WTC11 (cell line): ENCODE measurements around the gene MVK. TPM values are rescaled to one million over a fixed set of nuclear protein-coding genes. Genes with fewer than 3 reads are reported as not detected.

Experiments
- ATAC-seq: fragments of 200-7000 bp; cut with Tn5 transposase; 2 replicates; pipeline ENCODE4 v1.10.0; 2021; ENCODE audit warnings: mild to moderate bottlenecking, moderate library complexity
- CTCF ChIA-PET: fragments of 300-600 bp; sonication (Branson Sonifier 250); formaldehyde crosslinking; loops from one replicate; lab custom pipeline; 2021; ENCODE audit warnings: antibody characterized with exemption; lab: Charles Lee
- POLR2A ChIA-PET: fragments of 350-600 bp; sonication (Branson Sonifier 250); formaldehyde crosslinking; loops from one replicate; lab custom pipeline; 2021; ENCODE audit warnings: antibody characterized with exemption; lab: Charles Lee
- DNase-seq: peaks from one replicate; pipeline ENCODE4 v3.0.0; 2021; ENCODE audit warnings: low spot score
- H3K27ac Mint-ChIP-seq: 2 replicates; pipeline ENCODE4 v1.8.0; 2021; ENCODE audit warnings: mixed read lengths
- H3K27me3 Mint-ChIP-seq: 2 replicates; pipeline ENCODE4 v1.8.0; 2021; ENCODE audit warnings: low read depth, mild to moderate bottlenecking, moderate library complexity, mixed read lengths
- H3K36me3 Mint-ChIP-seq: 2 replicates; pipeline ENCODE4 v1.8.0; 2021; ENCODE audit warnings: mixed read lengths
- H3K4me1 Mint-ChIP-seq: 2 replicates; pipeline ENCODE4 v1.8.0; 2022; ENCODE audit warnings: mixed read lengths
- H3K4me3 Mint-ChIP-seq: 2 replicates; pipeline ENCODE4 v1.8.0; 2021; ENCODE audit warnings: mild to moderate bottlenecking, moderate library complexity, mixed read lengths
- H3K9me3 Mint-ChIP-seq: 2 replicates; pipeline ENCODE4 v1.8.0; 2021; ENCODE audit warnings: mixed read lengths
- AFF4 ChIP-seq: sonication (generic); formaldehyde crosslinking; IDR thresholded peaks from 2 replicates; pipeline ENCODE4 v1.8.1; 2023; ENCODE audit warnings: mild to moderate bottlenecking, missing genetic modification reagents, borderline replicate concordance
- ARID4B ChIP-seq: sonication (generic); formaldehyde crosslinking; IDR thresholded peaks from 2 replicates; pipeline ENCODE4 v1.8.0; 2023; ENCODE audit warnings: missing genetic modification reagents, mild to moderate bottlenecking, borderline replicate concordance
- ATF1 ChIP-seq: sonication (generic); formaldehyde crosslinking; IDR thresholded peaks from 2 replicates; pipeline ENCODE4 v1.8.1; 2023; ENCODE audit warnings: mild to moderate bottlenecking, moderate library complexity, missing genetic modification reagents
- CDX4 ChIP-seq: fragments of 250-450 bp; sonication (Bioruptor Pico); IDR thresholded peaks from 2 replicates; pipeline ENCODE4 v1.9.0; 2021; ENCODE audit warnings: moderate library complexity, mild to moderate bottlenecking, inconsistent platforms, borderline replicate concordance
- CREB1 ChIP-seq: sonication (generic); formaldehyde crosslinking; IDR thresholded peaks from 2 replicates; pipeline ENCODE4 v1.8.0; 2023; ENCODE audit warnings: mild to moderate bottlenecking, missing genetic modification reagents
- CREM ChIP-seq: sonication (generic); formaldehyde crosslinking; IDR thresholded peaks from 2 replicates; pipeline ENCODE4 v1.8.1; 2022; ENCODE audit warnings: mild to moderate bottlenecking, missing genetic modification reagents, moderate library complexity
- CTCF ChIP-seq: fragments of 200-600 bp; IDR thresholded peaks from 2 replicates; pipeline ENCODE4 v1.8.0; 2022; ENCODE audit warnings: antibody characterized with exemption
- E2F5 ChIP-seq: sonication (generic); formaldehyde crosslinking; IDR thresholded peaks from 2 replicates; pipeline ENCODE4 v1.8.1; 2022; ENCODE audit warnings: mild to moderate bottlenecking, moderate library complexity, missing genetic modification reagents
- FOXK1 ChIP-seq: sonication (generic); formaldehyde crosslinking; IDR thresholded peaks from 2 replicates; pipeline ENCODE4 v1.8.0; 2022; ENCODE audit warnings: mild to moderate bottlenecking, moderate library complexity, missing genetic modification reagents
- GTF2I ChIP-seq: fragments of 250-450 bp; sonication (Bioruptor Pico); conservative IDR thresholded peaks from 2 replicates; pipeline ENCODE4 v1.4.0; 2021; ENCODE audit warnings: mild to moderate bottlenecking
- IRF1 ChIP-seq: sonication (generic); formaldehyde crosslinking; IDR thresholded peaks from 2 replicates; pipeline ENCODE4 v1.8.0; 2023; ENCODE audit warnings: missing genetic modification reagents
- MAX ChIP-seq: sonication (generic); formaldehyde crosslinking; IDR thresholded peaks from 2 replicates; pipeline ENCODE4 v1.8.0; 2022; ENCODE audit warnings: mild to moderate bottlenecking, missing genetic modification reagents
- MXD4 ChIP-seq: fragments of 250-450 bp; sonication (Bioruptor Pico); IDR thresholded peaks from 2 replicates; pipeline ENCODE4 v1.8.0; 2021; ENCODE audit warnings: mild to moderate bottlenecking, moderate library complexity, borderline replicate concordance
- MYBL2 ChIP-seq: sonication (generic); formaldehyde crosslinking; IDR thresholded peaks from 2 replicates; pipeline ENCODE4 v1.8.1; 2023; ENCODE audit warnings: mild to moderate bottlenecking, moderate library complexity, missing genetic modification reagents
- ZMAT4 ChIP-seq: fragments of 250-450 bp; sonication (Bioruptor Pico); IDR thresholded peaks from 2 replicates; pipeline ENCODE4 v1.9.0; 2021; ENCODE audit warnings: mild to moderate bottlenecking
- ZNF219 ChIP-seq: sonication (generic); formaldehyde crosslinking; IDR thresholded peaks from 2 replicates; pipeline ENCODE4 v1.8.0; 2023; ENCODE audit warnings: missing genetic modification reagents, mild to moderate bottlenecking, borderline replicate concordance
- ZNF425 ChIP-seq: fragments of 250-450 bp; sonication (Bioruptor Pico); conservative IDR thresholded peaks from 2 replicates; pipeline ENCODE4 v1.9.0; 2021; ENCODE audit warnings: mild to moderate bottlenecking
- total RNA-seq: library from RNA; stranded (reverse); gene quantifications from 3 replicates; pipeline ENCODE4 v1.2.3, GENCODE V29; 2021

The MVK gene
- total RNA-seq, 1 experiment from 2014 or later, result 13.2 TPM

GRCh38 chr12:109591041-109591440 lies 17.4 kb downstream of the MVK start (continued):
- no peak for TF ChIP-seq CDX4 (CRISPR knock-in tag)
- TF ChIP-seq GTF2I, result no peak
- TF ChIP-seq, all 79 proteins: peak for 0

- H3K9me3 Mint-ChIP-seq, result no peaks in the 10 kb centered on the region
- no peaks in the 10 kb centered on the region for H3K36me3 Mint-ChIP-seq
- H3K27me3 Mint-ChIP-seq, result no peaks in the 10 kb centered on the region
- no peak overlapping the region for H3K4me3 Mint-ChIP-seq
- no peak overlapping the region for H3K27ac Mint-ChIP-seq
- no peak for ATAC-seq
- no peak for DNase-seq
- 0 out of 2 replicates have a peak, but pooled peaks cover 4% of the 10 kb centered on the region for H3K4me1 Mint-ChIP-seq
- POLR2A ChIA-PET, result no interaction called here
- CTCF ChIA-PET, result interaction anchor here (0.8 to 1.3 kb wide), 4 partner anchors 128 to 187 kb away, joined by 3 read pairs; no protein-coding TSS in a partner anchor
- TF ChIP-seq MYBL2 (CRISPR knock-in tag) (no peak), ZMAT4 (CRISPR knock-in tag) (no peak), CREB1 (CRISPR knock-in tag) (no peak), ARID4B (CRISPR knock-in tag) (no peak), ATF1 (no peak), ZNF219 (CRISPR knock-in tag) (no peak), FOXK1 (CRISPR knock-in tag) (no peak), MAX (CRISPR knock-in tag) (no peak), AFF4 (CRISPR knock-in tag) (no peak), MXD4 (CRISPR knock-in tag) (no peak), CREM (CRISPR knock-in tag) (no peak), CTCF (no peak), IRF1 (no peak), E2F5 (CRISPR knock-in tag) (no peak), ZNF425 (no peak)
Observed at GRCh38 chr12:109592195-109592904, 18.8 kb downstream of the MVK start.
